ENCODE data around the gene GRB10.

DNA sequence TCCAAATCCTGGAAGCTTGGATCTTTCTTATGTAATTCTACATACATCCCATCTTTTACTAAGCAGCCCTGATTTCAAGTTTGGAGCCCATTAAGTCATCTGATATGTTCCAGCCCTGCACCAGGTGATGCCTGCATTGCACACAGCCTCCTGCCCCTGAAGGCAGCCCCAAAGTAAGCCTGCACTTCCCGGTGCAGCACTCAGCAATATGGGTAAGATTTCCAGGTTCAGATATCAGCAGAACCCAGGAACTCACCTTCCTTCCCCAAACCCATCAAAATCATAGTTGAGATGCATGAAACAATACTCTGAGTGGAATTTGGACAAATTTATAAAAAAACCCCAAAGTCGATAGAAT lies 217.2 kb downstream of the GRB10 start:
- TF ChIP-seq RAD21 (conservative IDR thresholded peaks at IDR 0.05 in 1 of 2, IDR thresholded peaks at IDR 0.05 in 1 of 2) (no peak), EHMT2 (IDR thresholded peaks at IDR 0.05; ENCODE audit: low read depth) (no peak), POLR2A (IDR thresholded peaks at IDR 0.05; ENCODE audit: low read length) (no peak)
- TF ChIP-seq, protein P1, sequence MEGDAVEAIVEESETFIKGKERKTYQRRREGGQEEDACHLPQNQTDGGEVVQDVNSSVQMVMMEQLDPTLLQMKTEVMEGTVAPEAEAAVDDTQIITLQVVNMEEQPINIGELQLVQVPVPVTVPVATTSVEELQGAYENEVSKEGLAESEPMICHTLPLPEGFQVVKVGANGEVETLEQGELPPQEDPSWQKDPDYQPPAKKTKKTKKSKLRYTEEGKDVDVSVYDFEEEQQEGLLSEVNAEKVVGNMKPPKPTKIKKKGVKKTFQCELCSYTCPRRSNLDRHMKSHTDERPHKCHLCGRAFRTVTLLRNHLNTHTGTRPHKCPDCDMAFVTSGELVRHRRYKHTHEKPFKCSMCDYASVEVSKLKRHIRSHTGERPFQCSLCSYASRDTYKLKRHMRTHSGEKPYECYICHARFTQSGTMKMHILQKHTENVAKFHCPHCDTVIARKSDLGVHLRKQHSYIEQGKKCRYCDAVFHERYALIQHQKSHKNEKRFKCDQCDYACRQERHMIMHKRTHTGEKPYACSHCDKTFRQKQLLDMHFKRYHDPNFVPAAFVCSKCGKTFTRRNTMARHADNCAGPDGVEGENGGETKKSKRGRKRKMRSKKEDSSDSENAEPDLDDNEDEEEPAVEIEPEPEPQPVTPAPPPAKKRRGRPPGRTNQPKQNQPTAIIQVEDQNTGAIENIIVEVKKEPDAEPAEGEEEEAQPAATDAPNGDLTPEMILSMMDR (IDR thresholded peaks at IDR 0.05) = no peak

All from A549 (cell line).